GM18868 (cell line): ENCODE results near the gene EPSTI1.
"Not testable (repeated sequence)": the region's sequence is repeated elsewhere in the genome, so short reads cannot be mapped to it uniquely, and the experiment has no call there.

Experiments
- ATAC-seq: cut with Tn5 transposase; IDR thresholded peaks from one replicate; pipeline ENCODE4 v1.9.1; 2021; ENCODE audit warnings: mild to moderate bottlenecking, moderate library complexity; ENCODE audit not compliant: unreplicated experiment

EPSTI1 gene

GRCh38 chr13:42991898-42992763 lies at the start of gene EPSTI1:
Gene EPSTI1 (minus strand): TSS chr13:42992241. CDS start chr13:42992165, 76 bp downstream.
- peak; percentile 69 for ATAC-seq

- peak; percentile 68 for ATAC-seq
Observed at GRCh38 chr13:43041369-43041921, 49.4 kb upstream of the EPSTI1 start.

DNA sequence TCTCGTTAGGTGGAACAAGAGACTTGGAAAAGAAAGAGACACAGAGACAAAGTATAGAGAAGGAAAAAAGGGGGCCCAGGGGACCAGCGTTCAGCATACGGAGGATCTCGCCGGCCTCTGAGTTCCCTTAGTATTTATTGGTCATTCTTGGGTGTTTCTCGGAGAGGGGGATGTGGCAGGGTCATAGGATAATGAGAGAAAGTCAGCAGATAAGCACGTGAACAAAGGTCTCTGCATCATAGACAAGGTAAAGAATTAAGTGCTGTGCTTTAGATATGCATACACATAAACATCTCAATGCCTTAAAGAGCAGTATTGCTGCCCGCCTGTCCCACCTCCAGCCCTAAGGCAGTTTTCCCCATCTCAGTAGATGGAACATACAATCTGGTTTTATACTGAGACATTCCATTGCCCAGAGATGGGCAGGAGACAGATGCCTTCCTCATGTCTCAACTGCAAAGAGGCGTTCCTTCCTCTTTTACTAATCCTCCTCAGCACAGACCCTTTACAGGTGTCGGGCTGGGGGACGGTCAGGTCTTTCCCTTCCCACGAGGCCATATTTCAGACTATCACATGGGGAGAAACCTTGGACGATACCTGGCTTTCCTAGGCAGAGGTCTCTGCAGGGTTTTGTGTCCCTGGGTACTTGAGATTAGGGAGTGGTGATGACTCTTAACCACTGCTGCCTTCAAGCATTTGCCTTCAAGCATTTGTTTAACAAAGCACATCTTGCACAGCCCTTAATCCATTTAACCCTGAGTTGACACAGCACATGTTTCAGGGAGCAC lies 48.7 kb upstream of the EPSTI1 start:
- not testable (repeated sequence) for ATAC-seq

DNA sequence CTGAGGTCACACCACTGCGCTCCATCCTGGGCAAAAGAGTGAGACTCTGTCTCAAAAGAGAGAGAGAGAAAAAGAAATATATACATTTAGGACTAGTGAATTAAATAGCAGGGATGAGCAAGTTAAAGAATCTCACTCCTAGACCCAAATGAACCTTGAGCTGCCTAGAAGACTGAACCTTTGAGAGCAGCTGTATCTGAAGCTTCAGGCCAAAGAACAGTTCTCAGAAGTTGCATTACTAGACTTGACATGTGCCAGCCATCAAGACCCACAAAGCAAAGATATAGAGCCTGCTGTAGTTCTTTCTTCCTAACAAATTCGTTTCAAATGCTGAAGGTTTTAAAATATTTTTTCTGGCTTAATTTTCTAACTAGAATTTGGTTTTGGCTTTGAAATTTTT lies 47.9 kb upstream of the EPSTI1 start:
- ATAC-seq, result no peak

DNA sequence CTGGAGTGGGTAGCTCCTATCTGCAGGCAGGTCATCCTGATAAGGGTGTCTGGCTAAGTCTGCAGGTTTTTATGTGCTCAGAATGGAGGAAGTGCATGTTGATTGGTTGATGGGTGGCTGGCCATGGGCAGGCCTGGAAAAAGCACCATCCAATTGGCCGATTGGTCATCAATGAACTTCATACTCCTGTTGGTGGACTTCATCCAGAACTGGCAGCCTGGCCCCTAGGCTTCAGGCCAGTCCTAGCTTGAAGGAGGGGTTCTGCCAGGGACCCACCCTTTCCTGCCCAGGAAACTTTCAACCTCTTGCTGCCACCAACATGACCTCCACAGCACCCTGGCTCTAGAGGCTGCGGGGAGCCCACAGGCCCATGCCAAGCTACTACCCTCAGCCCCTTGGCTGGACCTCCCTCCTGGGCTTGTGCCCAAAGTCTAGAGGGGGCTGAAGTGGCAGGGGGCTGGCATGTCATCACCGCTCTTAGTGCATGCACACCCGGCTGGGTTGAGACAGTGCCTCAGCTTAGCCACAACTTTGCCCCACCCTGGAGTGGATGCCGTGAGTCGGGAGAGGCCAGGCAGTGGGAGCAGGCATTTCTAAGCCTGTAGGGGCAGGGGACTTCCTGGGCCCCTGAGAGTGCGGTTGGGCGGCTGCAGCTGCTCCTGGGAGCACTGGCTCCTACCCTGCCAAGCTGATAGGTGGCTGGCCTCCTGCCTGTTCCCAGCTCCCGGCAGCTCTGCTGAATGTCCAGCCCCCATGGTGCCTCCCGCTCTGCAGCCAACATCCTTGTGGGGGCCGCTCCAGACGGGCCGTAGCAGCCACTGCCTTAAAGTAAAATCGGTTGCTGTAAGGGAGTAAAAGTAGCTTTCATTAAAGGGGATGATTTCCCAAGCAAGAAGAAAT lies 44.6 kb upstream of the EPSTI1 start:
- no peak for ATAC-seq

- no peak for ATAC-seq
Observed at GRCh38 chr13:43033038-43033437, 41.0 kb upstream of the EPSTI1 start.

DNA sequence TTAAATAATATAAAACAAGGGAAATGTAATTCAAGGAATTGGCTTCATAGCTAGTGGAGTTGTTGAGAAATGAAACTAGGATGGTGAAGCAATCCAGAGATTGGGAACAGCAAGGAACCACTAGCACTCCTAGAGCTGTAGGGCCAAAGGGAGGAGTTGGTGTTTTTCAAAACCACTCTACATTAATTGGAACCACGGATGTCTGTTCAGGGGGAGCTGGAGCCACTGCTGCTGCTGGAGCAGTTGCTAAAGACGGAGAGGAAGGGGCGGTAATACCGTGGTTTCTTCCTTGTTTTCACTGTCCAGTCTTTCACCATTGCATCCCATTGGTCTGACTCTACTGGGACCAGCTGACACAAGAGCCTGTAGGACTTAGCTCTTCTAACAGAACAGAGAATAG lies 39.8 kb upstream of the EPSTI1 start:
- ATAC-seq, result no peak

- ATAC-seq, result peak; percentile 87
Observed at GRCh38 chr13:43030548-43030947, 38.5 kb upstream of the EPSTI1 start.

- ATAC-seq, result no peak
Observed at GRCh38 chr13:43026262-43026661, 34.2 kb upstream of the EPSTI1 start.

GRCh38 chr13:43023289-43023963 lies 31.4 kb upstream of the EPSTI1 start, which contains the start of gene DNAJC15:
Gene DNAJC15 (plus strand): TSS chr13:43023586. CDS start chr13:43023627, 41 bp downstream.
- peak; percentile 90 for ATAC-seq

DNA sequence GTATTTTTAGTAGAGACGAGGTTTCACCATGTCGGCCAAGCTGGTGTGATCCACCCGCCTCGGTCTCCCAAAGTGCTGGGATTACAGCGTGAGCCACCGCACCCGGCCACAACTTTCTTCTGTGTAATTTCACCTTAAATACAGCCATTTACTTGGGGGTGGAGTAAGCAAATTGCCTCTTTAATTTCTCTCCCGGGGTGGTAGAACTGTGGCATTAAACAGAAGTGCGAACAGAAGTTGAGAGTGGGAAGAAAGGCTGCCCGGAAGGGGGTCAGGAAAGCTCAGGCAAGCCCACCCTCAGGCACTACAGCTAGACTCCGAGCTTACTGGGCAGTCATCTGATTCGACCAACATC lies 30.9 kb upstream of the EPSTI1 start:
- peak; percentile 1 for ATAC-seq

DNA sequence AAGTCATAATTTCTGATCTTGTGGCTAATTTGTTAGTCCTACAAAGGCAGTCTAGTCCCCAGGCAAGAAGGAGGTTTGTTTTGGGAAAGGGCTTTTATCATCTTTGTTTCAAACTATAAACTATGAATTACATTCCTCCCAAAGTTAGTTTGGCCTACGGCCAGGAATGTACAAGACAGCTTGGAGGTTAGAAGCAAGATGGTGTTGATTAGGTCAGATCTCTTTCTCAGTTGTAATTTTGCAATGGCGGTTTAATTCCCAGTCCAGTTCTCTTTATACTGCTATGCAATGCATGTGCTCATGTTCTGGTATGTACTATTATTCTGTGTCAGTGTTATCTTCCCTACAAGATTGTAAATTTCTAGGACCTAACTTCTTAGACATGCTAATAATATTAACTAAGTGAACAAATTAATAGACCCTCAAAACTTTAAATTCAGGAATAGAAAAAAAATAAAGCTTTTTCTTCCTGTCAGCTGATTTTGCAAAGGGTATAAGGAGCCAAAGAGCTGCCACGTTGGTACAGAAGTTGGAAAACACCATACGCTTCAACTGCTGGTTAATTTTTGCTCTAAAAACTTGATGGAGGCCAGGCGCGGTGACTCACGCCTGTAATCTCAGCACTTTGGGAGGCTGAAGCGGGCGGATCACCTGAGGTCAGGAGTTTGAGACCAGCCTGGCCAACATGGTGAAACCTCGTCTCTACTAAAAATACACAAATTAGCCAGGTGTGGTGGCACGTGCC lies 30.1 kb upstream of the EPSTI1 start:
- ATAC-seq, result no peak

DNA sequence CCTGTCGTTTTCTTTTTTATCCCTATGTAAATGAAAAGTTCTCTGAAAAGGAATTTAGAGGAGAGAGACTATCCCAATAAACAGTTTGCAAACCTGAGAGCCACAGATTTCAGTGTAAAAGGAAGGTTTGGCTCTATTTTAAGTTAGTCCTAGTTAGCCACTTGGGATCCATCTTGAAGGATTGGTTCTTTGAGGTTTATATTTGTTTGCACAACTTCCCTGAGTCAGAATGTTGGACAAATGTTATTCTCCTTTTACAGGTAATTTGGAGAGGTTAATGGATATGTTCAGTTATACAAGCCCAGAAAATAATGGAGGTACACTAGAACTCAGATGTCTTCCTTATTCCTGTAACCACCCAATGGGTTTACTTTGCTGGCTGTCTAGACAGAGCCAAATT lies 28.8 kb upstream of the EPSTI1 start:
- ATAC-seq, result no peak

- ATAC-seq, result no peak
Observed at GRCh38 chr13:43019811-43020210, 27.8 kb upstream of the EPSTI1 start.

GRCh38 chr13:43016226-43016625 lies 24.2 kb upstream of the EPSTI1 start:
- no peak for ATAC-seq

DNA sequence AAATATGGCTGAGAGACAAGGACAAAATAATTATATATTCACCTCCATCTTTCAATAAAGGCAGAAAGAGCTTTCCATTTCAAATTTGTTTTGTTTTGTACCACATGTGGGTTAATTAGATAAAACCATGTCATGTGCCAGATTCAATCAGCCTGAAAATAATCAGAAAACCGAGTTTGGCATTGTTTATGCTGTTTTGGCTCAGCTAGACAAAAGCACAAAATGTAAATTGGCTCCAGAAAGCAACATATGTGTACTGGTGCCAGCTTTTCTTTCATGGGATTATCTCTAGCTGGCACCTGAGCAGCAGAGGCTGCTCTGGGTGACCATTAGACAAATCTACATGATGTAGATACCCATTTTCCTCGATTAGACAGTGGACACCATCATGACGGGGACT lies 22.1 kb upstream of the EPSTI1 start:
- ATAC-seq, result no peak

DNA sequence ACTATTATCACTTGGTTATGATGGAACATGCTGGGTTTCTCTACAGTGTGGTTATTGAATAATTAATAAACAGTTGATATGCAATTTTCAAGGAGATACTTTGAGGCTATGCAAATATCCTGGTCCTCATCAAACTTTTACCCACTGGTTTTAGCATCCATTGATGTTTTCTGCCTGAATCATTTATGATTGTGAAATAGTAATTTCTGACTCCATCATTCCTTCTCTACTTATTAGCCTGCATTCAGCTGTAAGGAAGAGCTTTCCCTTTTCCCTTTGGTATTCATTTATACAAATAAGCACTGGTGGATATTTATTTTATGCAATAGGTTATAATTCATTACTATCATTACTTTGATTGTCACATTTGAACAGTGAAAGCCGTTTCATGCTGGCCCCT lies 17.5 kb upstream of the EPSTI1 start:
- no peak for ATAC-seq

DNA sequence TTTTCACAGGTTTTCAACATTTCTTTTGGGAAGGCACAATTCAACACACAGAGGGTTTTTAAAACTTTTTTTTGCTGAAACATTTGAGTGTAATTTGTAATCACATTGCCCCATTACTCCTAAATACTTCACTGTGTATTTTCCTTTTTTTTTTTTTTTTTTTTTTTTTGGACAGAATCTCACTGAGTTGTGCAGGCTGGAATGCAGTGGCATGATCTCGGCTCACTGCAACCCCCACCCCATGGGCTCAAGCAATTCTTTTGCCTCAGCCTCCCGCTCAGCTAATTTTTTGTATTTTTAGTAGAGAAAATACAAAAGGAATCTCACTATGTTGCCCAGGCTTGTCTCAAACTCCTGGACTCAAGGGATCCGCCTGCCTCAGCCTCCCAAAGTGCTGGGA lies 16.6 kb upstream of the EPSTI1 start:
- no peak for ATAC-seq

DNA sequence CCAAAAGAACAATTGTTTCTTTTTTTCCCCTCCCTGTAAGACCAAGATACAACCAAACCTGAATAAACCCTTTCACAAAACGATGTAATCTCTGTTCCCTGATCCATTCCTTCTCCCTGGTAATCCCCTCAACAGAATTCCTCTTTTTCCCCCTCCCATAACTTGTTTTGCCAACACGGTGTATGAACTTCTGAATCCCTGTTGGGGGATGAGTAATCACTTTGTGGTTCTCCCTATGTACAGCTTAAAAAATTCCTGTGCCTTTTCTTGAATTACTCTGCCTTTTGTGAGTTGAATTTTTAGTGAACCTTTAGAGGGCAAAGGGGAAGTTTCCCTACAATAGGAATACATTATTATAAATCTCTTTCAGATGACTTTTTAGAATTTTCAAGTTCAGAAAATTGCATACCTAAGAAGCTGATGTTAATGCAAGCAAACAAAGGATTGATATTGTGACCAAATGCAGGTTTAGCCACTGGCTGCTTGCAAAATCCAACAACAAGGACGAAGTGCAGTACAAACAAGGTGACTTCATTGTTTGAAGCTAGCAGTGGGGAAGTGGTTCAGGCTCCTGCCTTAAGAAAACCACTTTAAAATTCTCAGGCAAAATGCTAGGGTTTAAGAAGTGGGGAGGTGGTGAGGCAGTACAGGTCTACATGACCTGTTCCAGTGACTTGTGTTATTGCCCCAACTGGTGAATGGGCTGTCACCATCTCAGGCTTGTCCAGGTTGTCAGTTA lies 15.0 kb upstream of the EPSTI1 start:
- no peak for ATAC-seq
